Measurements from ENCODE around the gene DPP10. TPM values are rescaled to one million over a fixed set of nuclear protein-coding genes. Genes with fewer than 3 reads are reported as not detected.

The DPP10 gene
- total and polyA plus RNA-seq, 10 of the 15 experiments (the other 5 are each of a cell fraction or from before 2014, with no cell fraction given), result not detected

GRCh38 chr2:114812261-114812660, 369.8 kb downstream of the DPP10 start:
- Histone ChIP-seq H2AFZ (ENCODE audit: control insufficient read depth, low read depth, low read length) (no peak overlapping the region), H3K4me1 (ENCODE audit: control insufficient read depth, insufficient read depth, low read length) (no peaks in the 10 kb centered on the region), H4K20me1 (ENCODE audit: control insufficient read depth, insufficient read depth) (no peaks in the 10 kb centered on the region), H3K4me3 (no peak overlapping the region), H3K27me3 (replicated peaks in 1 of 2; ENCODE audit: control insufficient read depth in 2 of 2, insufficient read depth in 2 of 2, low read length in 1 of 2) (no peaks in the 10 kb centered on the region), H3K79me2 (ENCODE audit: control insufficient read depth, insufficient read depth, low read length) (no peaks in the 10 kb centered on the region), H3K9ac (ENCODE audit: control insufficient read depth, insufficient read depth, low read length) (no peak overlapping the region), H3K36me3 (ENCODE audit: control insufficient read depth in 2 of 2, insufficient read depth in 2 of 2, low read length in 1 of 2) (no peaks in the 10 kb centered on the region), H3K9me3 (replicated peaks; ENCODE audit: control insufficient read depth, insufficient read depth, low read length) (no peaks in the 10 kb centered on the region), H3K27ac (ENCODE audit: control insufficient read depth, insufficient read depth) (no peak overlapping the region), H3K4me2 (ENCODE audit: control insufficient read depth, insufficient read depth) (no peak overlapping the region)
- POLR2A ChIA-PET, result no interaction called here
- BruUV-seq (replicated peaks), result no TSS peak
- WGBS (ENCODE audit: insufficient coverage, insufficient replicate concordance, low lambda C conversion rate, missing lambda C conversion rate), result 13% methylated on average over 5 of the region's 5 CpGs
- DNase-seq (ENCODE audit: low read depth, low spot score) (no peak), FAIRE-seq (no peak), ATAC-seq (no peak)
- CTCF ChIA-PET, result no interaction called here
- in situ Hi-C loops (cut with MboI) (no loop called here), intact Hi-C loops (cut with micrococcal nuclease; ENCODE audit: unreplicated experiment) (no loop called here)
- SMC1A ChIA-PET (ENCODE audit: uncharacterized antibody, unreplicated experiment), result no interaction called here
- no peak for TF ChIP-seq ZBED1 (IDR thresholded peaks at IDR 0.05; ENCODE audit: borderline replicate concordance)
- no peak for TF ChIP-seq SMC3 (IDR thresholded peaks at IDR 0.05; ENCODE audit: borderline replicate concordance, low read length)
- TF ChIP-seq HDGF (IDR thresholded peaks at IDR 0.05), result no peak
- no peak for TF ChIP-seq SMARCA5 (IDR thresholded peaks at IDR 0.05)
- TF ChIP-seq RB1 (IDR thresholded peaks at IDR 0.05; ENCODE audit: borderline replicate concordance), result no peak
- TF ChIP-seq NFYB (IDR thresholded peaks at IDR 0.05; ENCODE audit: insufficient read depth, low read depth, low read length), result no peak
- TF ChIP-seq SKIL (IDR thresholded peaks at IDR 0.05; ENCODE audit: low read depth, poor library complexity, severe bottlenecking), result no peak
- TF ChIP-seq EZH2 (IDR thresholded peaks at IDR 0.05; ENCODE audit: borderline replicate concordance, control insufficient read depth, low read depth, low read length), result no peak
- RAD21 ChIA-PET (ENCODE audit: unreplicated experiment), result no interaction called here

Data from GM12878 (cell line).